ENCODE data around the gene CGB3.

The CGB3 gene

GRCh38 chr19:48985711-48986110, 38.4 kb downstream of the CGB3 start:
- DNase-seq: no peak

- peak; percentile 56 for DNase-seq
Observed at GRCh38 chr19:48982280-48982679, 41.9 kb downstream of the CGB3 start.

- no peak for DNase-seq
Observed at GRCh38 chr19:48977061-48977460, 47.1 kb downstream of the CGB3 start.

GRCh38 chr19:48975947-48976847, 47.9 kb downstream of the CGB3 start:
- DNase-seq: peak; percentile 84
